ENCODE data around the gene USP31. TPM values are rescaled to one million over a fixed set of nuclear protein-coding genes. Genes with fewer than 3 reads are reported as not detected.
"Not testable (repeated sequence)": the region's sequence is repeated elsewhere in the genome, so short reads cannot be mapped to it uniquely, and the experiment has no call there.

USP31 gene
- total RNA-seq, 1 experiment from 2014 or later = 26.9 TPM

DNA sequence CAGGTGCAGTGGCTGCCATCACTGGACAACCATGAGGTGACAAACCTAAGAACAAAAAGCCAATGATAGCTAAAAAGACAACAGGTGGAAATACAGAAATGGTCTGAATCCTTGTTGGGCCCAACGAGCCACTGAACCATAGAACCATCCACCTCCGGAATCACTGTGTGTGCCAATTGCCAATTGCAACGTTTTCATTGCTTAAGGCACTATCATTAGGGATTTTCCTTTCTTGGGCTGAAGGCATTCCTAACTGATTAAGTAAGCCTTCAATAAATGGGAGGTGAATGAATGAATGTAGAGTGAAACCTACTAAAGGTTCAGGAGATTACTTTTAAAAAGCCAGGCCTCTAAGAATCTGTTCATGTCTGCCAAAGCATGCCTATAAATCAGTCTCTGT, 3.6 kb downstream of the USP31 start:
- no TSS peak for BruUV-seq (replicated peaks)
- H3K27me3 Mint-ChIP-seq (ENCODE audit: insufficient read depth, unreplicated experiment) = no peaks in the 10 kb centered on the region
- POLR2A ChIA-PET = interaction anchor here (0.6 to 7.6 kb wide), 6 partner anchors 14 to 635 kb away, joined by 3 to 63 read pairs (median 12); no protein-coding TSS in a partner anchor
- peak overlapping the region; percentile 90 for H3K4me3 Mint-ChIP-seq (ENCODE audit: unreplicated experiment)
- peaks cover 19% of the 10 kb centered on the region for H3K4me1 Mint-ChIP-seq (ENCODE audit: insufficient read depth, unreplicated experiment)
- no peaks in the 10 kb centered on the region for H3K9me3 Mint-ChIP-seq (ENCODE audit: unreplicated experiment)
- peaks cover 9% of the 10 kb centered on the region for H3K36me3 Mint-ChIP-seq (ENCODE audit: insufficient read depth, unreplicated experiment)
- CTCF ChIA-PET = interaction anchor here (0.6 to 1.4 kb wide), 7 partner anchors 9 to 306 kb away, joined by 3 to 5 read pairs (median 4); no protein-coding TSS in a partner anchor
- no peak for TF ChIP-seq CTCF (IDR thresholded peaks at IDR 0.05; ENCODE audit: unreplicated experiment)
- peak overlapping the region; percentile 91 for H3K27ac Mint-ChIP-seq (ENCODE audit: low read depth, unreplicated experiment)
- intact Hi-C loops (cut with micrococcal nuclease) = no loop called here
- peak; percentile 85 for DNase-seq (ENCODE audit: unreplicated experiment)

DNA sequence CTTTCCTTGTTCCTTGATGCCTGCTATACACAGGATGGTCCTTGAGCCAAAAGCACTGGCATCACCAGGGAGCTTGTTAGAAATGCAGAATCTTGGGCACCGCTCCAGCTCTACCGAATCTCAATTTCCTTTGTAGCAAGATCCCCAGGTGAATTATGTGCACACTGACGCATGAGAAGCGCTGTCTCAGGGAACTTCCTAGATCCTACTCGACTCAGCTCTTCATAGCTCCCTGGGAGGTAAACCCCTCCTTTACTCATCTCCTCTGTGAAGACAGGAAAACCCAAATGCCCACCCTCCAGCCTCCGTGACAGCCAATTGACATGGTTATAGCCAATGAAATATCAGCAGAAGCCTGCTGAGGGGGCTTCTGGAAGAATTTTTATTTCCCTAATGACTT, 4.1 kb downstream of the USP31 start:
- H3K9me3 Mint-ChIP-seq (ENCODE audit: unreplicated experiment) = no peaks in the 10 kb centered on the region
- ChIA-PET POLR2A (interaction anchor here (0.8 to 7.6 kb wide), 5 partner anchors 14 to 636 kb away, joined by 3 to 63 read pairs (median 13); no protein-coding TSS in a partner anchor), CTCF (interaction anchor here (0.6 to 1.4 kb wide), 6 partner anchors 8 to 307 kb away, joined by 3 to 5 read pairs (median 4); no protein-coding TSS in a partner anchor)
- H3K27me3 Mint-ChIP-seq (ENCODE audit: insufficient read depth, unreplicated experiment) = no peaks in the 10 kb centered on the region
- H3K27ac Mint-ChIP-seq (ENCODE audit: low read depth, unreplicated experiment) = peak overlapping the region; percentile 91
- intact Hi-C loops (cut with micrococcal nuclease) = no loop called here
- H3K4me3 Mint-ChIP-seq (ENCODE audit: unreplicated experiment) = peak overlapping the region; percentile 90
- peaks cover 9% of the 10 kb centered on the region for H3K36me3 Mint-ChIP-seq (ENCODE audit: insufficient read depth, unreplicated experiment)
- DNase-seq (ENCODE audit: unreplicated experiment) = peak; percentile 73
- TF ChIP-seq CTCF (IDR thresholded peaks at IDR 0.05; ENCODE audit: unreplicated experiment) = no peak
- no TSS peak for BruUV-seq (replicated peaks)
- H3K4me1 Mint-ChIP-seq (ENCODE audit: insufficient read depth, unreplicated experiment) = peaks cover 19% of the 10 kb centered on the region

DNA sequence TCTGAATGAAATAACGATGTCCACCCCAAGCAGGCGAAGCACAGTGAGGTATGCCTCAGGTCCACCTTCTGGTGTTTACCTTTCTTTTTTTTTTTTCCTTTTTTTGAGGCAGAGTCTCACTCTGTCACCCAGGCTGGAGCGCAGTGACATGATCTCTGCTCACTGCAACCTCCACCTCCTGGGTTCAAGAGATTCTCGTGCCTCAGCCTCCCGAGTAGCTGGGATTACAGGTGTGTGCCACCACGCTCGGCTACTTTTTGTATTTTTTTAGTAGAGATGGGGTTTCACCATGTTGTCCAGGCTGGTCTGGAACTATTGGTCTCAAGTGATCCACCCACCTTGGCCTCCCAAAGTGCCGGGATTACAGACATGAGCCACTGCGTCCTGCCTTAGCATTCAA, 4.9 kb downstream of the USP31 start:
- DNase-seq (ENCODE audit: unreplicated experiment); H3K27me3 Mint-ChIP-seq (ENCODE audit: insufficient read depth, unreplicated experiment); intact Hi-C loops (cut with micrococcal nuclease); H3K36me3 Mint-ChIP-seq (ENCODE audit: insufficient read depth, unreplicated experiment); BruUV-seq (replicated peaks); H3K4me3 Mint-ChIP-seq (ENCODE audit: unreplicated experiment); H3K27ac Mint-ChIP-seq (ENCODE audit: low read depth, unreplicated experiment); H3K9me3 Mint-ChIP-seq (ENCODE audit: unreplicated experiment): not testable (repeated sequence)
- H3K4me1 Mint-ChIP-seq (ENCODE audit: insufficient read depth, unreplicated experiment) = peaks cover 19% of the 10 kb centered on the region
- CTCF ChIA-PET = interaction anchor here (1.0 to 1.4 kb wide), 3 partner anchors 8 to 292 kb away, joined by 3 to 5 read pairs (median 4); no protein-coding TSS in a partner anchor
- POLR2A ChIA-PET = interaction anchor here (1.6 to 7.6 kb wide), 3 partner anchors 13 to 73 kb away, joined by 13 to 63 read pairs (median 59); no protein-coding TSS in a partner anchor

GRCh38 chr16:23143391-23143790, 5.9 kb downstream of the USP31 start:
- Mint-ChIP-seq H3K4me1 (ENCODE audit: insufficient read depth, unreplicated experiment) (peaks cover 24% of the 10 kb centered on the region), H3K27me3 (ENCODE audit: insufficient read depth, unreplicated experiment) (no peaks in the 10 kb centered on the region), H3K4me3 (ENCODE audit: unreplicated experiment) (no peak overlapping the region), H3K27ac (ENCODE audit: low read depth, unreplicated experiment) (no peak overlapping the region), H3K36me3 (ENCODE audit: insufficient read depth, unreplicated experiment) (peaks cover 9% of the 10 kb centered on the region), H3K9me3 (ENCODE audit: unreplicated experiment) (no peaks in the 10 kb centered on the region)
- POLR2A ChIA-PET = interaction anchor here (0.6 to 7.6 kb wide), 5 partner anchors 12 to 1641 kb away, joined by 3 to 63 read pairs (median 17); no protein-coding TSS in a partner anchor
- TF ChIP-seq CTCF (IDR thresholded peaks at IDR 0.05; ENCODE audit: unreplicated experiment) = no peak
- no TSS peak for BruUV-seq (replicated peaks)
- intact Hi-C loops (cut with micrococcal nuclease) = no loop called here
- no peak for DNase-seq (ENCODE audit: unreplicated experiment)
- CTCF ChIA-PET = interaction anchor here (1.2 to 1.9 kb wide), 3 partner anchors 10 to 291 kb away, joined by 3 to 7 read pairs (median 7); no protein-coding TSS in a partner anchor
